Keratinocyte (primary cell): ENCODE results near the gene DDX20. TPM values are rescaled to one million over a fixed set of nuclear protein-coding genes. Genes with fewer than 3 reads are reported as not detected.

ENCODE experiments used
- DNase-seq: peaks from one replicate; pipeline ENCODE4 v3.0.0-alpha.2; 2011; ENCODE audit warnings: low read depth, missing footprints, low spot score
- FAIRE-seq: peaks from 2 replicates; lab custom pipeline; 2011; peaks lifted over from hg19 to GRCh38; lab: Jason Lieb, UNC
- H2AFZ ChIP-seq: 2 replicates; pipeline ENCODE4 v1.6.0; 2012; ENCODE audit warnings: low read length, control low read depth, inconsistent platforms; ENCODE audit not compliant: control insufficient read depth
- H3K27ac ChIP-seq: 2 replicates; pipeline ENCODE4 v1.5.1; 2011; ENCODE audit warnings: low read length; ENCODE audit not compliant: control insufficient read depth, insufficient read depth
- H3K27me3 ChIP-seq: 3 replicates; pipeline ENCODE4 v1.6.0; 2011; ENCODE audit warnings: low read length; ENCODE audit not compliant: control insufficient read depth, insufficient read depth; ENCODE audit errors: extremely low read depth
- H3K36me3 ChIP-seq, 2 experiments: 2 replicates in 1 of 2; 3 replicates in 1 of 2; pipeline ENCODE4 v1.5.1; 2011; ENCODE audit warnings: low read length in 2 of 2, mild to moderate bottlenecking in 1 of 2; ENCODE audit not compliant: control insufficient read depth in 2 of 2, insufficient read depth in 2 of 2; ENCODE audit errors: extremely low read depth in 1 of 2
- H3K4me1 ChIP-seq: 3 replicates; pipeline ENCODE4 v1.5.1; 2011; ENCODE audit warnings: low read length; ENCODE audit not compliant: control insufficient read depth, insufficient read depth; ENCODE audit errors: extremely low read depth
- H3K4me2 ChIP-seq: 3 replicates; pipeline ENCODE4 v1.6.0; 2011; ENCODE audit warnings: low read depth, low read length; ENCODE audit not compliant: control insufficient read depth, insufficient read depth; ENCODE audit errors: extremely low read depth
- H3K4me3 ChIP-seq, 3 experiments: fragments of 200-600 bp in 1 of 3; sonication (generic) in 1 of 3; 2 replicates in 2 of 3; 3 replicates in 1 of 3; pipeline ENCODE4 v1.5.1; 2011 to 2016; ENCODE audit warnings: low read length in 3 of 3, mild to moderate bottlenecking in 3 of 3, control low read depth in 2 of 3, inconsistent platforms in 1 of 3, low read depth in 1 of 3, mixed read lengths in 1 of 3, mixed run types in 1 of 3, moderate library complexity in 1 of 3; ENCODE audit not compliant: control insufficient read depth in 2 of 3, insufficient read depth in 2 of 3; ENCODE audit errors: extremely low read depth in 1 of 3
- H3K79me2 ChIP-seq: 2 replicates; pipeline ENCODE4 v1.6.0; 2012; ENCODE audit warnings: low read length; ENCODE audit not compliant: control insufficient read depth, insufficient read depth
- H3K9ac ChIP-seq: 3 replicates; pipeline ENCODE4 v1.6.0; 2011; ENCODE audit warnings: low read length; ENCODE audit not compliant: control insufficient read depth, insufficient read depth; ENCODE audit errors: extremely low read depth
- H3K9me1 ChIP-seq: 3 replicates; pipeline ENCODE4 v1.6.0; 2011; ENCODE audit warnings: low read length; ENCODE audit not compliant: control insufficient read depth, insufficient read depth; ENCODE audit errors: extremely low read depth
- H3K9me3 ChIP-seq: 2 replicates; pipeline ENCODE4 v1.5.1; 2012; ENCODE audit warnings: low read depth, low read length; ENCODE audit not compliant: control insufficient read depth
- H4K20me1 ChIP-seq: 3 replicates; pipeline ENCODE4 v1.6.0; 2011; ENCODE audit warnings: low read length; ENCODE audit not compliant: control insufficient read depth, insufficient read depth; ENCODE audit errors: extremely low read depth
- EZH2 ChIP-seq: IDR thresholded peaks from one replicate; pipeline ENCODE4 v1.6.1; 2012; ENCODE audit warnings: inconsistent platforms, mild to moderate bottlenecking, low read length, moderate library complexity
- dilution Hi-C: fragments of 300-500 bp; cut with MboI; formaldehyde crosslinking; loops from one replicate; pipeline ENCODE4 v1.7.0; 2020; ENCODE audit warnings: low sequenced_read_pairs; ENCODE audit not compliant: extremely low pct_ligation_motif_present
- polyA plus RNA-seq, 5 experiments: library from polyadenylated mRNA; depleted of rRNA in 3 of 5; stranded (reverse) in 3 of 5; stranded (forward) in 1 of 5; unstranded in 1 of 5; fragments of >200 nt; gene quantifications; 1 replicate in 1 of 5; 2 replicates in 3 of 5; 3 replicates in 1 of 5; pipeline versions ENCODE4 v1.2.1 to v1.2.3, GENCODE V29; 2011 to 2012; ENCODE audit warnings: missing spikeins in 2 of 5, low read depth in 1 of 5, low replicate concordance in 1 of 5
- TF ChIP-seq, protein P1 (sequence below), 3 experiments: IDR thresholded peaks in 1 of 3; conservative IDR thresholded peaks in 1 of 3; optimal IDR thresholded peaks in 1 of 3; 2 replicates in 2 of 3; 3 replicates in 1 of 3; pipeline versions ENCODE3 to v1.5.1; 2011; ENCODE audit warnings: low read length in 3 of 3, mild to moderate bottlenecking in 3 of 3, moderate library complexity in 2 of 3, control low read depth in 1 of 3, inconsistent platforms in 1 of 3; ENCODE audit not compliant: insufficient read depth in 2 of 3; ENCODE audit errors: extremely low read depth in 1 of 3

Gene DDX20
- polyA plus RNA-seq, 1 donor (not counting 4 experiments of a cell fraction or from before 2014, with no cell fraction given): 14.8 TPM

DNA sequence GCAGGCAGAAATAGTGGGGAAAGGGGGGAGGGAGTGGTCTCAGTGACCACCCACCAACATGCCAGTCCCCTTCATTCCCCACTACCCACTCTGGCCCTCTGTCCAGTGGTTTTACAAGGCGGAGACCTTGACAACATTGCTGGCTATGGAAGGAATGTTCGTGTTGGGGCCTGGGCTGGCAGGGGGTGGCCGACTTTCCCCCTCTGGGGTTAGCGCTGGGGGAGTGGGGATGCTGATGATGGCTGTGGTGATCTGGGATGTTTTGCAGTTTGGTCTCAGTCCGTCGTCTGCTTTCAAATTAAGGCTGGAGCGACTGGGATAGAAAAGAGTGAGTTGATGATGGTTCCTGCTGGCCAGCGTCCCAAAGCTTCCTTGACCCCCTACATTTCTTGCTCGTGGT is 20.3 kb downstream of the DDX20 start:
- Histone ChIP-seq H3K9me3 (no peaks in the 10 kb centered on the region), H3K27ac (no peak overlapping the region), H3K9ac (no peak overlapping the region), H3K4me2 (no peak overlapping the region), H3K4me3 (no peak overlapping the region), H2AFZ (no peak overlapping the region), H4K20me1 (no peaks in the 10 kb centered on the region), H3K27me3 (no peaks in the 10 kb centered on the region), H3K79me2 (no peaks in the 10 kb centered on the region), H3K9me1 (no peaks in the 10 kb centered on the region), H3K4me1 (no peaks in the 10 kb centered on the region), H3K36me3 (no peaks in the 10 kb centered on the region)
- dilution Hi-C loops: no loop called here
- no peak for FAIRE-seq
- TF ChIP-seq, protein P1, sequence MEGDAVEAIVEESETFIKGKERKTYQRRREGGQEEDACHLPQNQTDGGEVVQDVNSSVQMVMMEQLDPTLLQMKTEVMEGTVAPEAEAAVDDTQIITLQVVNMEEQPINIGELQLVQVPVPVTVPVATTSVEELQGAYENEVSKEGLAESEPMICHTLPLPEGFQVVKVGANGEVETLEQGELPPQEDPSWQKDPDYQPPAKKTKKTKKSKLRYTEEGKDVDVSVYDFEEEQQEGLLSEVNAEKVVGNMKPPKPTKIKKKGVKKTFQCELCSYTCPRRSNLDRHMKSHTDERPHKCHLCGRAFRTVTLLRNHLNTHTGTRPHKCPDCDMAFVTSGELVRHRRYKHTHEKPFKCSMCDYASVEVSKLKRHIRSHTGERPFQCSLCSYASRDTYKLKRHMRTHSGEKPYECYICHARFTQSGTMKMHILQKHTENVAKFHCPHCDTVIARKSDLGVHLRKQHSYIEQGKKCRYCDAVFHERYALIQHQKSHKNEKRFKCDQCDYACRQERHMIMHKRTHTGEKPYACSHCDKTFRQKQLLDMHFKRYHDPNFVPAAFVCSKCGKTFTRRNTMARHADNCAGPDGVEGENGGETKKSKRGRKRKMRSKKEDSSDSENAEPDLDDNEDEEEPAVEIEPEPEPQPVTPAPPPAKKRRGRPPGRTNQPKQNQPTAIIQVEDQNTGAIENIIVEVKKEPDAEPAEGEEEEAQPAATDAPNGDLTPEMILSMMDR (optimal IDR thresholded peaks at IDR 0.05 in 1 of 3, IDR thresholded peaks at IDR 0.05 in 1 of 3, conservative IDR thresholded peaks at IDR 0.05 in 1 of 3; ENCODE audit: extremely low read depth in 1 of 3, insufficient read depth in 2 of 3, low read length in 3 of 3): no peak
- no peak for TF ChIP-seq EZH2
- no peak for DNase-seq

- no peaks in the 10 kb centered on the region for H3K27me3 ChIP-seq
- H3K4me2 ChIP-seq: no peak overlapping the region
- dilution Hi-C loops: no loop called here
- H3K9ac ChIP-seq: no peak overlapping the region
- H3K9me3 ChIP-seq: no peaks in the 10 kb centered on the region
- FAIRE-seq (no peak), DNase-seq (no peak)
- no peak for TF ChIP-seq EZH2
- H3K4me3 ChIP-seq: no peak overlapping the region
- no peaks in the 10 kb centered on the region for H3K9me1 ChIP-seq
- H3K79me2 ChIP-seq: no peaks in the 10 kb centered on the region
- H3K27ac ChIP-seq: no peak overlapping the region
- no peaks in the 10 kb centered on the region for H3K36me3 ChIP-seq
- no peaks in the 10 kb centered on the region for H3K4me1 ChIP-seq
- no peak overlapping the region for H2AFZ ChIP-seq
- no peaks in the 10 kb centered on the region for H4K20me1 ChIP-seq
These were observed 20.7 kb downstream of the DDX20 start for GRCh38 chr1:111776391-111776790.

DNA sequence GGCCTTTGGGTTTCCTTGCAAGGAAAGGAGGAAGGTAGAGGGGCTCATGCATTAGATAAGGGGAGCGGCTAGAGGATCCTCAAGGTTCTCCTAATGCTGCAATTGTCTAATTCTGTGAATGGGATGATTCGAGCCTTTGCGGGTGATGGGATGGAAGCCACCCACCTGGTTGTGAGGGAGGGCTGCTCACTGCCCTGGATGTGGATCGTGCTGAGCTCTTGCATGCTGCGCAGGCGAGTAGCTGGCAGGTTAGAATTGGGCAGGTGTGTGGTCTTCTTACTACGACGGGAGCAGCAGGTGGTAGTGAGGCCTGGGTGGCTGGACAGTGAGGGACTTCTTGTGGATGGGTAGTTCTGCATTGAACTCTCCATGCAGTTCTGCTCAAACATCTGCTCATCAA is 21.2 kb downstream of the DDX20 start:
- H3K4me2 ChIP-seq: no peak overlapping the region
- H3K9me3 ChIP-seq: no peaks in the 10 kb centered on the region
- H3K79me2 ChIP-seq: no peaks in the 10 kb centered on the region
- no peak overlapping the region for H3K27ac ChIP-seq
- no peak overlapping the region for H3K4me3 ChIP-seq
- no peaks in the 10 kb centered on the region for H3K27me3 ChIP-seq
- dilution Hi-C loops: no loop called here
- H3K9ac ChIP-seq: no peak overlapping the region
- no peaks in the 10 kb centered on the region for H3K36me3 ChIP-seq
- no peak for FAIRE-seq
- no peaks in the 10 kb centered on the region for H3K9me1 ChIP-seq
- H3K4me1 ChIP-seq: no peaks in the 10 kb centered on the region
- no peak overlapping the region for H2AFZ ChIP-seq
- TF ChIP-seq, protein P1 (optimal IDR thresholded peaks at IDR 0.05 in 1 of 3, IDR thresholded peaks at IDR 0.05 in 1 of 3, conservative IDR thresholded peaks at IDR 0.05 in 1 of 3; ENCODE audit: extremely low read depth in 1 of 3, insufficient read depth in 2 of 3, low read length in 3 of 3): no peak
- TF ChIP-seq EZH2: no peak
- no peak for DNase-seq
- H4K20me1 ChIP-seq: no peaks in the 10 kb centered on the region
